HepG2 (cell line): ENCODE data around the gene NHERF2. TPM values are rescaled to one million over a fixed set of nuclear protein-coding genes. Genes with fewer than 3 reads are reported as not detected.

Experiments
- MED8 ChIP-seq: sonication (generic); formaldehyde crosslinking; IDR thresholded peaks from 2 replicates; pipeline ENCODE4 v1.8.1; 2023; ENCODE audit warnings: mild to moderate bottlenecking, missing genetic modification reagents; ENCODE audit not compliant: insufficient replicate concordance
- MEIS2 ChIP-seq: sonication (generic); formaldehyde crosslinking; IDR thresholded peaks from 2 replicates; pipeline ENCODE4 v1.9.0; 2021; ENCODE audit warnings: mild to moderate bottlenecking, missing genetic modification reagents
- PITX1 ChIP-seq: sonication (generic); formaldehyde crosslinking; IDR thresholded peaks from 2 replicates; pipeline ENCODE4 v1.5.1; 2020; ENCODE audit warnings: mild to moderate bottlenecking, missing genetic modification reagents
- REST ChIP-seq, 2 experiments: IDR thresholded peaks; 2 replicates each; pipeline ENCODE4 v1.6.1; 2011 to 2012; ENCODE audit warnings: low read length in 2 of 2, borderline replicate concordance in 1 of 2, low read depth in 1 of 2, mild to moderate bottlenecking in 1 of 2, moderate library complexity in 1 of 2
- RXRA ChIP-seq: sonication (generic); formaldehyde crosslinking; IDR thresholded peaks from 2 replicates; pipeline ENCODE4 v1.5.1; 2020; ENCODE audit warnings: missing genetic modification reagents
- SAFB2 ChIP-seq: sonication (generic); formaldehyde crosslinking; IDR thresholded peaks from 2 replicates; pipeline ENCODE4 v1.5.1; 2020; ENCODE audit warnings: missing genetic modification reagents, low read depth, mild to moderate bottlenecking, borderline replicate concordance
- TCF7 ChIP-seq: sonication (generic); IDR thresholded peaks from 2 replicates; pipeline ENCODE4 v1.6.1; 2016; ENCODE audit warnings: antibody characterized with exemption, low read depth
- TRAFD1 ChIP-seq: sonication (generic); formaldehyde crosslinking; IDR thresholded peaks from 2 replicates; pipeline ENCODE4 v1.5.1; 2020; ENCODE audit warnings: missing genetic modification reagents, mild to moderate bottlenecking, borderline replicate concordance
- TRIM24 ChIP-seq: sonication (generic); formaldehyde crosslinking; IDR thresholded peaks from 2 replicates; pipeline ENCODE4 v1.8.0; 2022; ENCODE audit warnings: mild to moderate bottlenecking, missing genetic modification reagents
- ZKSCAN5 ChIP-seq: sonication (generic); formaldehyde crosslinking; IDR thresholded peaks from 2 replicates; pipeline ENCODE4 v1.5.1; 2020; ENCODE audit warnings: mild to moderate bottlenecking, missing genetic modification reagents
- ZNF512 ChIP-seq: sonication (generic); formaldehyde crosslinking; IDR thresholded peaks from 2 replicates; pipeline ENCODE4 v1.4.0; 2020; ENCODE audit warnings: mild to moderate bottlenecking, missing genetic modification reagents
- ZNF749 ChIP-seq: sonication (generic); formaldehyde crosslinking; IDR thresholded peaks from 2 replicates; pipeline ENCODE4 v1.8.0; 2022; ENCODE audit warnings: mild to moderate bottlenecking, missing genetic modification reagents, moderate library complexity, borderline replicate concordance
- polyA plus RNA-seq, 8 experiments: library from polyadenylated mRNA; depleted of rRNA in 3 of 8; stranded (reverse) in 7 of 8; unstranded in 1 of 8; fragments of >200 nt; fragmentation: Illumina TruSeq in 4 of 8; extraction: Trizol in 4 of 8; gene quantifications; 2 replicates each; pipeline versions ENCODE4 v1.2.1 to v1.2.3, GENCODE V29; 2011 to 2016; ENCODE audit warnings: low read depth in 4 of 8, missing spikeins in 1 of 8, mixed read lengths in 1 of 8; ENCODE audit not compliant: insufficient read depth in 1 of 8
- total RNA-seq, 5 experiments: library from RNA; depleted of rRNA; stranded (reverse); fragments of >200 nt; fragmentation: Illumina TruSeq; extraction: Trizol; gene quantifications; 2 replicates each; pipeline ENCODE4 v1.2.3, GENCODE V29; 2016; ENCODE audit warnings: low read depth in 1 of 5

The NHERF2 gene
- total and polyA plus RNA-seq, 2 of the 13 experiments (the other 11 are each of a cell fraction or from before 2014, with no cell fraction given) = 23.7 to 39.3 TPM

DNA sequence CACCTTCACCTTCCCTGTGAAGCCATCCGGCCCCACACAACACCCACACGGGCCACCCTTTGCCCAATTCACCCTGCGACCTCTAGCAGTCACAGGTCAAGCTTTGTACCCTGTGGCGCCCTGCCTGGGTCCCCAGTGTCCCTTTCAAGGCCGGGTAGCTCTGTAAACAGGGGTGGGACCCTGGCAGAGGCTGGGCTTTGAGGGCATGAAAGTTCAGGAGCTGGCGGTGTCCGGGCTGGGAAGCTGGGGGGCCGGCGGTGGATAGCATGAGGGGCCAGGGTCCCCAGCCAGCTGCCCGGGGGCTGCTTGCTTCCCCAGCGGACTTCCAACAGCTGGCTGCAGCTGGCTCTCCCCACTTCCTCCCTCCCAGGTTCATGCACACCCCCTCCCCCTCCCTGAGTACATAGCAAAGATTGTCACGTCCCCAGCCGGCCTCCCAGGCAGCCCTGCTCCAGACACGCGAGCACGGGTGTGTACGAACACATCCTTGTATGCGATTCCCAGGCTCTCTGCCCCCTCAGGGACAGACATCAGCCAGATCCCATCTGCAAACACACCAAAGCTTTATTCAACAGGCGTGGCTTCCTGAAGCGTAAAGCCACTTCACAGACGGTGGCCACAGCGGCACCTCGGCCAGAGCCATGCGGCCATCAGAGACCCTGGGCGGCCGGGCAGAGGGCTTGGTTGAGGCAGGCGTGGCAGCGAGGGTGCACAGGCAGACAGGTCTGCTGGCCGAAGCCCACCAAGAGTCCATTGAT, 12.8 kb downstream of the NHERF2 start (continued):
- TF ChIP-seq TRAFD1 (CRISPR knock-in tag) (no peak), ZNF749 (peak; percentile 80), MED8 (CRISPR knock-in tag) (no peak), TRIM24 (no peak), ZKSCAN5 (CRISPR knock-in tag) (no peak), ZNF512 (CRISPR knock-in tag) (no peak), PITX1 (CRISPR knock-in tag) (peak; percentile 86), RXRA (CRISPR knock-in tag) (peak; percentile 95), REST (IDR thresholded peaks at IDR 0.05; ENCODE audit: borderline replicate concordance in 1 of 2, low read depth in 1 of 2, low read length in 2 of 2) (no peak; a peak in 1 of 4 replicates), SAFB2 (CRISPR knock-in tag) (no peak; the same call in none of the 2 replicates), TCF7 (peak; percentile 54; the same call in 1 of the 2 replicates), MEIS2 (CRISPR knock-in tag) (peak; percentile 28; the same call in 1 of the 2 replicates)
